K562 (cell line): Measurements from ENCODE around the gene FOXN3. TPM values are rescaled to one million over a fixed set of nuclear protein-coding genes. Genes with fewer than 3 reads are reported as not detected.

ENCODE experiments used
- ATAC-seq: fragments of 200-7000 bp; cut with Tn5 transposase; 3 replicates; pipeline ENCODE4 v1.9.1; 2020; ENCODE audit warnings: moderate library complexity
- BruUV-seq: library from RNA; stranded (reverse); fragments of 400-500 nt; replicated peaks from 2 replicates; lab custom pipeline; 2021; lab: Mats Ljungman, UMichigan
- CTCF ChIA-PET: fragments of 300-600 bp; formaldehyde crosslinking; extraction: SDS; loops from one replicate; lab custom pipeline; 2021; ENCODE audit warnings: low intra/inter-chr PET ratio; lab: Yijun Ruan, JAX
- POLR2A ChIA-PET: fragments of 300-600, 350-650 bp; sonication (Branson Sonifier 250); formaldehyde crosslinking; extraction: SDS; loops from one replicate; lab custom pipeline; 2021; ENCODE audit warnings: antibody characterized with exemption, inconsistent platforms; lab: Yijun Ruan, JAX
- DNase-seq, 4 experiments: peaks; one replicate each; pipeline versions ENCODE4 v3.0.0 to v3.0.0-alpha.2; 2011 to 2018; ENCODE audit warnings: low spot score in 3 of 4, mixed read lengths in 3 of 4; ENCODE audit errors: extremely low read depth in 1 of 4
- FAIRE-seq: peaks from 2 replicates; lab custom pipeline; 2011; peaks lifted over from hg19 to GRCh38; lab: Jason Lieb, UNC
- H2AFZ ChIP-seq: 2 replicates; pipeline ENCODE4 v1.6.0; 2011; ENCODE audit warnings: low read depth, low read length, control low read depth, inconsistent platforms
- H3K27ac ChIP-seq: fragments of 200-600 bp; 3 replicates; pipeline ENCODE4 v1.8.0; 2011; ENCODE audit warnings: low read depth, mild to moderate bottlenecking, control low read depth, inconsistent platforms, low read length, moderate library complexity, mixed read lengths; ENCODE audit errors: extremely low read depth
- H3K27me3 ChIP-seq, 2 experiments: fragments of 300-600 bp in 1 of 2; 2 replicates in 1 of 2; 3 replicates in 1 of 2; pipeline versions ENCODE4 v1.6.0 to v1.8.0; 2011; ENCODE audit warnings: inconsistent platforms in 2 of 2, low read length in 2 of 2, mild to moderate bottlenecking in 1 of 2, mixed read lengths in 1 of 2, moderate library complexity in 1 of 2; ENCODE audit not compliant: control insufficient read depth in 2 of 2, insufficient read depth in 2 of 2
- H3K36me3 ChIP-seq: fragments of 300-600 bp; 3 replicates; pipeline ENCODE4 v1.8.0; 2011; ENCODE audit warnings: mild to moderate bottlenecking, low read length, inconsistent platforms; ENCODE audit not compliant: control insufficient read depth, insufficient read depth
- H3K4me1 ChIP-seq, 2 experiments: fragments of 200-600 bp in 1 of 2; replicated peaks in 1 of 2; 2 replicates in 1 of 2; 3 replicates in 1 of 2; pipeline versions ENCODE4 v1.5.1 to v1.8.0; 2011; ENCODE audit warnings: inconsistent platforms in 2 of 2, low read length in 2 of 2, mild to moderate bottlenecking in 1 of 2, mixed read lengths in 1 of 2, moderate library complexity in 1 of 2; ENCODE audit not compliant: control insufficient read depth in 2 of 2, insufficient read depth in 2 of 2
- H3K4me2 ChIP-seq: 2 replicates; pipeline ENCODE4 v1.6.1; 2011; ENCODE audit warnings: low read length, control low read depth, inconsistent platforms, mixed read lengths; ENCODE audit not compliant: insufficient read depth
- H3K4me3 ChIP-seq: fragments of 200-600 bp; sonication (generic), shearing (Covaris generic); 2 replicates; pipeline ENCODE4 v1.5.1; 2016; ENCODE audit warnings: control low read depth, inconsistent platforms
- H3K79me2 ChIP-seq: fragments of 200-600 bp; 3 replicates; pipeline ENCODE4 v1.8.0; 2011; ENCODE audit warnings: low read length, inconsistent platforms; ENCODE audit not compliant: control insufficient read depth, insufficient read depth
- H3K9ac ChIP-seq, 2 experiments: 2 replicates each; pipeline versions ENCODE4 v1.6.0 to v1.6.1; 2011; ENCODE audit warnings: low read depth in 2 of 2, low read length in 2 of 2, control low read depth in 1 of 2, inconsistent platforms in 1 of 2, mild to moderate bottlenecking in 1 of 2, mixed read lengths in 1 of 2; ENCODE audit not compliant: insufficient read depth in 1 of 2
- H3K9me1 ChIP-seq: one replicate; pipeline ENCODE4 v1.6.0; 2011; ENCODE audit warnings: inconsistent platforms, mild to moderate bottlenecking, low read length, moderate library complexity; ENCODE audit not compliant: control insufficient read depth, insufficient read depth
- H3K9me3 ChIP-seq: replicated peaks from 2 replicates; pipeline ENCODE4 v1.5.1; 2011; ENCODE audit warnings: low read depth, low read length, inconsistent platforms; ENCODE audit not compliant: control insufficient read depth, insufficient read depth
- H4K20me1 ChIP-seq: replicated peaks from 2 replicates; pipeline ENCODE4 v1.6.1; 2011; ENCODE audit warnings: low read length, inconsistent platforms, mixed read lengths; ENCODE audit not compliant: control insufficient read depth, insufficient read depth
- ATF7 ChIP-seq: fragments of 450-650 bp; IDR thresholded peaks from 2 replicates; pipeline ENCODE4 v1.7.1; 2014; ENCODE audit warnings: mild to moderate bottlenecking, moderate library complexity
- CBX5 ChIP-seq: IDR thresholded peaks from 2 replicates; pipeline ENCODE4 v1.6.1; 2014; ENCODE audit warnings: low read depth, borderline replicate concordance
- GTF3C2 ChIP-seq: IDR thresholded peaks from 3 replicates; pipeline ENCODE4 v1.6.1; 2011; ENCODE audit warnings: borderline replicate concordance, mild to moderate bottlenecking, moderate library complexity; ENCODE audit not compliant: insufficient read length; ENCODE audit errors: extremely low read depth
- LEF1 ChIP-seq: fragments of 450-650 bp; IDR thresholded peaks from 2 replicates; pipeline ENCODE4 v1.6.1; 2016; ENCODE audit warnings: mild to moderate bottlenecking
- NELFE ChIP-seq: IDR thresholded peaks from 2 replicates; pipeline ENCODE4 v1.6.1; 2011; ENCODE audit warnings: mild to moderate bottlenecking; ENCODE audit not compliant: insufficient read depth, insufficient read length
- NFIX ChIP-seq: fragments of 250-450 bp; sonication (Bioruptor Pico); IDR thresholded peaks from 2 replicates; pipeline ENCODE4 v1.4.0; 2020; ENCODE audit warnings: low read depth, mild to moderate bottlenecking, moderate library complexity
- PHB ChIP-seq: fragments of 250-450 bp; sonication (Bioruptor Pico); IDR thresholded peaks from 2 replicates; pipeline ENCODE4 v1.5.0; 2021
- RBM17 ChIP-seq: fragments of 200-400 bp; formaldehyde crosslinking; IDR thresholded peaks from 2 replicates; pipeline ENCODE4 v1.6.1; 2017; ENCODE audit warnings: low read depth, mild to moderate bottlenecking, low read length, borderline replicate concordance
- RBM34 ChIP-seq: fragments of 200-400 bp; formaldehyde crosslinking; IDR thresholded peaks from 2 replicates; pipeline ENCODE4 v1.6.1; 2018; ENCODE audit warnings: low read length, borderline replicate concordance; ENCODE audit not compliant: insufficient read depth
- SLC30A9 ChIP-seq: fragments of 250-450 bp; sonication (Bioruptor Pico); IDR thresholded peaks from 2 replicates; pipeline ENCODE4 v1.8.0; 2022; ENCODE audit warnings: mild to moderate bottlenecking, moderate library complexity
- TEAD2 ChIP-seq: fragments of 450-650 bp; IDR thresholded peaks from 2 replicates; pipeline ENCODE4 v1.6.1; 2016; ENCODE audit warnings: missing genetic modification characterization, control low read depth, missing compliant biosample characterization
- ZC3H8 ChIP-seq: fragments of 450-650 bp; IDR thresholded peaks from 2 replicates; pipeline ENCODE4 v1.6.1; 2017
- ZNF121 ChIP-seq: sonication (generic); formaldehyde crosslinking; conservative IDR thresholded peaks from 2 replicates; pipeline ENCODE4 v1.8.0; 2022; ENCODE audit warnings: missing genetic modification reagents
- ZNF146 ChIP-seq: IDR thresholded peaks from one replicate; pipeline ENCODE4 v1.6.1; 2018; ENCODE audit warnings: missing compliant biosample characterization; ENCODE audit not compliant: unreplicated experiment
- ZNF384 ChIP-seq: IDR thresholded peaks from 2 replicates; pipeline ENCODE4 v1.6.1; 2012; ENCODE audit warnings: low read depth, low read length, improper control_type of control experiment
- ZSCAN32 ChIP-seq: fragments of 450-650 bp; formaldehyde crosslinking; IDR thresholded peaks from 2 replicates; pipeline ENCODE4 v1.4.0; 2020; ENCODE audit warnings: mild to moderate bottlenecking, moderate library complexity
- WGBS: fragments of 100-300 bp; shearing (Covaris generic); methylation state at CpG from one replicate; pipeline ENCODE4 v1.1.6; 2016; ENCODE audit warnings: low coverage, mixed read lengths; ENCODE audit not compliant: insufficient coverage; ENCODE audit errors: missing lambda C conversion rate; 5-methylcytosine and 5-hydroxymethylcytosine counted together
- in situ Hi-C: fragments of 300-500 bp; cut with MboI; formaldehyde crosslinking; loops from 4 replicates; pipeline ENCODE4 v1.15.0; 2018; ENCODE audit warnings: inconsistent platforms, mixed read lengths
- intact Hi-C: fragments of 100-400 bp; cut with micrococcal nuclease; formaldehyde crosslinking; loops from 2 replicates; pipeline ENCODE4 v1.14.2; 2022
- polyA plus RNA-seq, 8 experiments: library from polyadenylated mRNA; depleted of rRNA in 4 of 8; stranded (reverse) in 5 of 8; unstranded in 3 of 8; fragments of >200 nt; fragmentation: Nextera tagmentation in 2 of 8; fragmentation: Illumina TruSeq in 1 of 8; extraction: Ambion mirVana in 2 of 8; extraction: Trizol in 1 of 8; gene quantifications; 2 replicates each; pipeline versions ENCODE4 v1.2.1 to v1.2.3, GENCODE V29; 2011 to 2014; ENCODE audit warnings: inconsistent platforms in 1 of 8, missing spikeins in 1 of 8
- total RNA-seq, 7 experiments: library from RNA; depleted of rRNA in 6 of 7; stranded (reverse); fragments of >200 nt in 6 of 7; fragmentation: Illumina TruSeq in 2 of 7; extraction: Trizol in 2 of 7; gene quantifications; 2 replicates each; pipeline versions ENCODE4 v1.2.1 to v1.2.3, GENCODE V29; 2011 to 2021; ENCODE audit warnings: low replicate concordance in 1 of 7
- TF ChIP-seq, protein P1 (sequence below): fragments of 450-650 bp; IDR thresholded peaks from 2 replicates; pipeline ENCODE4 v1.6.1; 2014; ENCODE audit warnings: low read depth, mild to moderate bottlenecking, moderate library complexity, borderline replicate concordance
- TF ChIP-seq, protein P2 (sequence below): fragments of 450-650 bp; IDR thresholded peaks from 2 replicates; pipeline ENCODE4 v1.6.1; 2017; ENCODE audit warnings: mild to moderate bottlenecking, moderate library complexity

FOXN3 gene
- total and polyA plus RNA-seq, 9 of the 15 experiments (the other 6 are each of a cell fraction or from before 2014, with no cell fraction given), result 0.07 to 1.3 (median 0.40) TPM

- H2AFZ ChIP-seq, result no peak overlapping the region
- CTCF ChIA-PET, result no interaction called here
- intact Hi-C loops, result no loop called here
These were observed 291.8 kb downstream of the FOXN3 start for GRCh38 chr14:89125216-89125615.

More at GRCh38 chr14:89125216-89125615, 291.8 kb downstream of the FOXN3 start:
- BruUV-seq, result no TSS peak
- Histone ChIP-seq H3K4me1 (no peaks in the 10 kb centered on the region; a peak in 2 of 5 replicates), H3K27me3 (no peaks in the 10 kb centered on the region), H3K27ac (no peak overlapping the region), H3K9me3 (no peaks in the 10 kb centered on the region), H3K4me2 (no peak overlapping the region), H3K79me2 (no peaks in the 10 kb centered on the region), H3K9me1 (no peaks in the 10 kb centered on the region), H3K4me3 (no peak overlapping the region), H3K36me3 (no peaks in the 10 kb centered on the region), H3K9ac (no peak overlapping the region), H4K20me1 (no peaks in the 10 kb centered on the region)
- 0% methylated on average over 4 of the region's 4 CpGs for WGBS
- DNase-seq (no peak), ATAC-seq (no peak), FAIRE-seq (no peak)
- POLR2A ChIA-PET, result no interaction called here
- no peak for TF ChIP-seq ZSCAN32 (CRISPR knock-in tag)
- TF ChIP-seq ZNF121 (CRISPR knock-in tag), result no peak
- no peak for TF ChIP-seq ZNF384
- no peak for TF ChIP-seq SLC30A9
- no peak for TF ChIP-seq NFIX (CRISPR knock-in tag)
- TF ChIP-seq, protein P1, sequence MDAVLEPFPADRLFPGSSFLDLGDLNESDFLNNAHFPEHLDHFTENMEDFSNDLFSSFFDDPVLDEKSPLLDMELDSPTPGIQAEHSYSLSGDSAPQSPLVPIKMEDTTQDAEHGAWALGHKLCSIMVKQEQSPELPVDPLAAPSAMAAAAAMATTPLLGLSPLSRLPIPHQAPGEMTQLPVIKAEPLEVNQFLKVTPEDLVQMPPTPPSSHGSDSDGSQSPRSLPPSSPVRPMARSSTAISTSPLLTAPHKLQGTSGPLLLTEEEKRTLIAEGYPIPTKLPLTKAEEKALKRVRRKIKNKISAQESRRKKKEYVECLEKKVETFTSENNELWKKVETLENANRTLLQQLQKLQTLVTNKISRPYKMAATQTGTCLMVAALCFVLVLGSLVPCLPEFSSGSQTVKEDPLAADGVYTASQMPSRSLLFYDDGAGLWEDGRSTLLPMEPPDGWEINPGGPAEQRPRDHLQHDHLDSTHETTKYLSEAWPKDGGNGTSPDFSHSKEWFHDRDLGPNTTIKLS, result no peak
- TF ChIP-seq CBX5, result no peak
- TF ChIP-seq NELFE, result no peak
- TF ChIP-seq, protein P2, sequence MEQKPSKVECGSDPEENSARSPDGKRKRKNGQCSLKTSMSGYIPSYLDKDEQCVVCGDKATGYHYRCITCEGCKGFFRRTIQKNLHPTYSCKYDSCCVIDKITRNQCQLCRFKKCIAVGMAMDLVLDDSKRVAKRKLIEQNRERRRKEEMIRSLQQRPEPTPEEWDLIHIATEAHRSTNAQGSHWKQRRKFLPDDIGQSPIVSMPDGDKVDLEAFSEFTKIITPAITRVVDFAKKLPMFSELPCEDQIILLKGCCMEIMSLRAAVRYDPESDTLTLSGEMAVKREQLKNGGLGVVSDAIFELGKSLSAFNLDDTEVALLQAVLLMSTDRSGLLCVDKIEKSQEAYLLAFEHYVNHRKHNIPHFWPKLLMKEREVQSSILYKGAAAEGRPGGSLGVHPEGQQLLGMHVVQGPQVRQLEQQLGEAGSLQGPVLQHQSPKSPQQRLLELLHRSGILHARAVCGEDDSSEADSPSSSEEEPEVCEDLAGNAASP, result no peak
- no peak for TF ChIP-seq TEAD2 (tag)
- TF ChIP-seq RBM17, result no peak
- no peak for TF ChIP-seq ZC3H8
- no peak for TF ChIP-seq RBM34
- no peak for TF ChIP-seq LEF1
- TF ChIP-seq GTF3C2, result no peak
- no peak for TF ChIP-seq ZNF146
- TF ChIP-seq PHB, result no peak
- no peak for TF ChIP-seq ATF7
- in situ Hi-C loops, result no loop called here
